GM12878 (cell line): Measurements from ENCODE around the gene CRB2. TPM values are rescaled to one million over a fixed set of nuclear protein-coding genes. Genes with fewer than 3 reads are reported as not detected.

Source experiments
- ATAC-seq: fragments of 200-7000 bp; cut with Tn5 transposase; 3 replicates; pipeline ENCODE4 v1.9.1; 2020; ENCODE audit warnings: mild to moderate bottlenecking, moderate library complexity
- BruUV-seq: library from RNA; stranded (reverse); fragments of 400-500 nt; replicated peaks from 2 replicates; lab custom pipeline; 2021; lab: Mats Ljungman, UMichigan
- CTCF ChIA-PET: fragments of 300-600 bp; sonication (Branson Sonifier 250); formaldehyde crosslinking; extraction: SDS; loops from one replicate; lab custom pipeline; 2021; ENCODE audit warnings: inconsistent platforms; lab: Yijun Ruan, JAX
- POLR2A ChIA-PET: fragments of 350-600 bp; formaldehyde crosslinking; extraction: SDS; loops from one replicate; lab custom pipeline; 2021; ENCODE audit warnings: inconsistent platforms; lab: Charles Lee
- RAD21 ChIA-PET: fragments of 300-600 bp; sonication (Branson Sonifier 250); formaldehyde crosslinking; loops from one replicate; lab custom pipeline; 2023; ENCODE audit warnings: antibody characterized with exemption; ENCODE audit not compliant: unreplicated experiment; lab: Charles Lee
- SMC1A ChIA-PET: fragments of 300-600 bp; sonication (Branson Sonifier 250); formaldehyde crosslinking; loops from one replicate; lab custom pipeline; 2023; ENCODE audit not compliant: unreplicated experiment, uncharacterized antibody; lab: Charles Lee
- DNase-seq: peaks from one replicate; pipeline ENCODE4 v3.0.0-alpha.2; 2011; ENCODE audit warnings: low read depth, low spot score
- FAIRE-seq: peaks from 3 replicates; lab custom pipeline; 2011; peaks lifted over from hg19 to GRCh38; lab: Jason Lieb, UNC
- H2AFZ ChIP-seq: 2 replicates; pipeline ENCODE4 v1.6.0; 2011; ENCODE audit warnings: low read depth, low read length, control low read depth; ENCODE audit not compliant: control insufficient read depth
- H3K27ac ChIP-seq: 2 replicates; pipeline ENCODE4 v1.5.1; 2011; ENCODE audit warnings: control low read depth; ENCODE audit not compliant: control insufficient read depth, insufficient read depth
- H3K27me3 ChIP-seq, 2 experiments: replicated peaks in 1 of 2; 2 replicates each; pipeline versions ENCODE4 v1.6.0 to v1.6.1; 2011; ENCODE audit warnings: low read length in 1 of 2; ENCODE audit not compliant: control insufficient read depth in 2 of 2, insufficient read depth in 2 of 2
- H3K36me3 ChIP-seq, 2 experiments: 2 replicates each; pipeline ENCODE4 v1.5.1; 2011; ENCODE audit warnings: low read length in 1 of 2; ENCODE audit not compliant: control insufficient read depth in 2 of 2, insufficient read depth in 2 of 2
- H3K4me1 ChIP-seq: 2 replicates; pipeline ENCODE4 v1.6.1; 2011; ENCODE audit warnings: mild to moderate bottlenecking, low read length, moderate library complexity, mixed read lengths; ENCODE audit not compliant: control insufficient read depth, insufficient read depth
- H3K4me2 ChIP-seq: 2 replicates; pipeline ENCODE4 v1.6.0; 2011; ENCODE audit warnings: control low read depth; ENCODE audit not compliant: control insufficient read depth, insufficient read depth
- H3K4me3 ChIP-seq: fragments of 200-600 bp; sonication (generic); 2 replicates; pipeline ENCODE4 v1.5.1; 2016
- H3K79me2 ChIP-seq: 2 replicates; pipeline ENCODE4 v1.6.0; 2011; ENCODE audit warnings: low read length; ENCODE audit not compliant: control insufficient read depth, insufficient read depth
- H3K9ac ChIP-seq: 2 replicates; pipeline ENCODE4 v1.8.0; 2011; ENCODE audit warnings: low read length, control low read depth, mixed read lengths; ENCODE audit not compliant: control insufficient read depth, insufficient read depth
- H3K9me3 ChIP-seq: replicated peaks from 3 replicates; pipeline ENCODE4 v1.5.1; 2011; ENCODE audit warnings: mild to moderate bottlenecking, low read length; ENCODE audit not compliant: control insufficient read depth, insufficient read depth
- H4K20me1 ChIP-seq: 2 replicates; pipeline ENCODE4 v1.6.0; 2011; ENCODE audit not compliant: control insufficient read depth, insufficient read depth
- ATF7 ChIP-seq: fragments of 450-650 bp; IDR thresholded peaks from 2 replicates; pipeline ENCODE4 v1.6.1; 2016; ENCODE audit warnings: low read depth, mild to moderate bottlenecking
- CHD1 ChIP-seq: IDR thresholded peaks from 2 replicates; pipeline ENCODE4 v1.6.1; 2012; ENCODE audit warnings: low read depth, low read length, improper control_type of control experiment
- CHD4 ChIP-seq: fragments of 200-600 bp; sonication (generic); IDR thresholded peaks from 2 replicates; pipeline ENCODE4 v1.6.1; 2016; ENCODE audit warnings: mild to moderate bottlenecking
- DPF2 ChIP-seq: fragments of 450-650 bp; IDR thresholded peaks from 2 replicates; pipeline ENCODE4 v1.6.1; 2017; ENCODE audit warnings: mild to moderate bottlenecking
- MEF2A ChIP-seq: IDR thresholded peaks from 2 replicates; pipeline ENCODE4 v1.6.1; 2011; ENCODE audit warnings: low read depth, mild to moderate bottlenecking, low read length, moderate library complexity; ENCODE audit not compliant: insufficient read depth
- NBN ChIP-seq: fragments of 450-650 bp; IDR thresholded peaks from 2 replicates; pipeline ENCODE4 v1.6.1; 2016
- NR2C2 ChIP-seq: IDR thresholded peaks from 2 replicates; pipeline ENCODE4 v1.6.1; 2011; ENCODE audit warnings: borderline replicate concordance, low read depth; ENCODE audit not compliant: control insufficient read depth, insufficient read length
- RCOR1 ChIP-seq: conservative IDR thresholded peaks from 2 replicates; pipeline ENCODE4 v1.6.1; 2012; ENCODE audit warnings: low read depth, low read length, improper control_type of control experiment
- SREBF1 ChIP-seq: IDR thresholded peaks from 2 replicates; pipeline ENCODE4 v1.6.1; 2012; ENCODE audit warnings: mild to moderate bottlenecking, low read length
- SRF ChIP-seq, 2 experiments: IDR thresholded peaks; 2 replicates each; pipeline ENCODE4 v1.6.1; 2011; ENCODE audit warnings: low read depth in 2 of 2, low read length in 2 of 2, mild to moderate bottlenecking in 1 of 2, moderate library complexity in 1 of 2
- STAT1 ChIP-seq: fragments of 450-650 bp; conservative IDR thresholded peaks from 2 replicates; pipeline ENCODE4 v1.6.1; 2014; ENCODE audit warnings: antibody characterized with exemption, mild to moderate bottlenecking
- WGBS: methylation state at CpG from one replicate; pipeline ENCODE4 v1.1.6; 2016; ENCODE audit warnings: low lambda C conversion rate; ENCODE audit not compliant: insufficient replicate concordance, insufficient coverage; ENCODE audit errors: missing lambda C conversion rate; 5-methylcytosine and 5-hydroxymethylcytosine counted together
- in situ Hi-C: fragments of 300-500 bp; cut with MboI; formaldehyde crosslinking; loops from 9 replicates; pipeline ENCODE4 v1.14.3; 2018; ENCODE audit warnings: mixed read lengths
- intact Hi-C: fragments of 100-400 bp; cut with micrococcal nuclease; formaldehyde crosslinking; loops from one replicate; pipeline ENCODE4 v1.14.2; 2022; ENCODE audit not compliant: unreplicated experiment
- polyA plus RNA-seq, 11 experiments: library from polyadenylated mRNA; depleted of rRNA in 4 of 11; unstranded in 6 of 11; stranded (reverse) in 5 of 11; fragments of >200 nt; fragmentation: Nextera tagmentation in 4 of 11; fragmentation: Illumina TruSeq in 1 of 11; extraction: Ambion mirVana in 4 of 11; extraction: Trizol in 1 of 11; gene quantifications; 1 replicate in 1 of 11; 2 replicates in 10 of 11; pipeline versions ENCODE4 v1.2.1 to v1.2.3, GENCODE V29; 2011 to 2016; ENCODE audit warnings: inconsistent platforms in 2 of 11, missing spikeins in 2 of 11, low read depth in 1 of 11
- total RNA-seq, 4 experiments: library from RNA; depleted of rRNA in 3 of 4; stranded (reverse); fragments of >200 nt in 3 of 4; fragmentation: Illumina TruSeq in 1 of 4; extraction: Trizol in 1 of 4; gene quantifications; 2 replicates each; pipeline versions ENCODE4 v1.2.1 to v1.2.3, GENCODE V29; 2013 to 2021
- TF ChIP-seq, protein P1 (sequence below): IDR thresholded peaks from 2 replicates; pipeline ENCODE4 v1.6.1; 2011; ENCODE audit warnings: low read depth, low read length, improper control_type of control experiment, borderline replicate concordance
- TF ChIP-seq, protein P2 (sequence below): fragments of 450-650 bp; IDR thresholded peaks from 2 replicates; pipeline ENCODE4 v1.6.1; 2017; ENCODE audit warnings: mild to moderate bottlenecking, moderate library complexity
- TF ChIP-seq, protein P3 (sequence below): fragments of 450-650 bp; conservative IDR thresholded peaks from 2 replicates; pipeline ENCODE4 v1.6.1; 2017; ENCODE audit warnings: mild to moderate bottlenecking, moderate library complexity

Gene CRB2
- total and polyA plus RNA-seq, 10 of the 15 experiments (the other 5 are each of a cell fraction or from before 2014, with no cell fraction given) = 0.01 to 0.80 (median 0.23) TPM; not detected in 3

DNA sequence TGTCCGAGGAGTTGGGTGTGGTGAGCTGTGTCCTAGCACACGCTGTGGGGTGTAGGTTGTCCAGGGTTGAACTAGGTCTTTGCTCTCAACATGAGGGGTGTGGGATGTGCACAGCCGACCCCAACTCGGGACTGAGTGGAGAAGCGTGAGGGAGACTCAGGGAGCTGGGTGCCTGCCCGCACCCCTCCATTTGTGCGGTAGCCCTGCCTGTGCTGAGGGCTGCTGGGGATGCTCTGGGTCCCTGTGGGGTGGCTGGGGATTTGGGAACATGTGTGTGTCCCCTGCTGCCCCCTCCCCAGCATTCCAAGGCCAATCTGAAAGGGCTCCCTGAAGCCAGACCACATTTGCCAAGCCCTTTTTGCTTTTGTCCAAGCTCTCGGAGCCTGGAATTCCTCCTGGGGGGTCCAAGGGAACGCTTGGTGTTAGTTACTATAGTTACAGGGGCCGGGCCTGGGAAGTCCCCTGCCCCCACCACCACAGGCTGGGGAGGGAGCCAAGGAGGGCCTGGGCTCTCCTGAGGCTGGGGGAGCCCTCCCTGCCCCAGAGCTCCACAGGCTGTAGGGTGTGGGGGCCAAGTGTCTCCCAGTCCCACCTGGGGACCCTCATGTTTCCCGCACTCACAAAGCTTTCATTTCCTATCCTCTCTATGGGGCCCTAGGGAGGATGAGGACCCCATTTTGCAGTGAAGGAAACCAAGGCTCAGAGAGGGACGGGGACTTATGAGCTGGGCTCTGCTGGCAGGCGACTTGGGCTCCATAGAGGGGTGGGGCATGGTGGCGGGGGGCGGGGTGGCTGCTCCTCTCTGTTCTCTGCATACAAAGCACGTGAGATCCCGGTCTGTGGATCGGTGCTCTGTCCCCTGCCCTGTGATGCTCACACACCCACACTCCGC lies 1.1 kb downstream of the CRB2 start:
- no peak for FAIRE-seq
- in situ Hi-C loops = loop anchor here (10.0 kb wide), 1 partner anchor 892 kb away; no protein-coding TSS in a partner anchor
- H3K9ac ChIP-seq = no peak overlapping the region

More for the DNA sequence above, 1.1 kb downstream of the CRB2 start:
- RAD21 ChIA-PET = no interaction called here
- no peak overlapping the region for H3K4me3 ChIP-seq
- TF ChIP-seq, protein P1, sequence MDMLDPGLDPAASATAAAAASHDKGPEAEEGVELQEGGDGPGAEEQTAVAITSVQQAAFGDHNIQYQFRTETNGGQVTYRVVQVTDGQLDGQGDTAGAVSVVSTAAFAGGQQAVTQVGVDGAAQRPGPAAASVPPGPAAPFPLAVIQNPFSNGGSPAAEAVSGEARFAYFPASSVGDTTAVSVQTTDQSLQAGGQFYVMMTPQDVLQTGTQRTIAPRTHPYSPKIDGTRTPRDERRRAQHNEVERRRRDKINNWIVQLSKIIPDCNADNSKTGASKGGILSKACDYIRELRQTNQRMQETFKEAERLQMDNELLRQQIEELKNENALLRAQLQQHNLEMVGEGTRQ = no peak
- no peak for TF ChIP-seq STAT1
- no peak for TF ChIP-seq NR2C2
- TF ChIP-seq, protein P2, sequence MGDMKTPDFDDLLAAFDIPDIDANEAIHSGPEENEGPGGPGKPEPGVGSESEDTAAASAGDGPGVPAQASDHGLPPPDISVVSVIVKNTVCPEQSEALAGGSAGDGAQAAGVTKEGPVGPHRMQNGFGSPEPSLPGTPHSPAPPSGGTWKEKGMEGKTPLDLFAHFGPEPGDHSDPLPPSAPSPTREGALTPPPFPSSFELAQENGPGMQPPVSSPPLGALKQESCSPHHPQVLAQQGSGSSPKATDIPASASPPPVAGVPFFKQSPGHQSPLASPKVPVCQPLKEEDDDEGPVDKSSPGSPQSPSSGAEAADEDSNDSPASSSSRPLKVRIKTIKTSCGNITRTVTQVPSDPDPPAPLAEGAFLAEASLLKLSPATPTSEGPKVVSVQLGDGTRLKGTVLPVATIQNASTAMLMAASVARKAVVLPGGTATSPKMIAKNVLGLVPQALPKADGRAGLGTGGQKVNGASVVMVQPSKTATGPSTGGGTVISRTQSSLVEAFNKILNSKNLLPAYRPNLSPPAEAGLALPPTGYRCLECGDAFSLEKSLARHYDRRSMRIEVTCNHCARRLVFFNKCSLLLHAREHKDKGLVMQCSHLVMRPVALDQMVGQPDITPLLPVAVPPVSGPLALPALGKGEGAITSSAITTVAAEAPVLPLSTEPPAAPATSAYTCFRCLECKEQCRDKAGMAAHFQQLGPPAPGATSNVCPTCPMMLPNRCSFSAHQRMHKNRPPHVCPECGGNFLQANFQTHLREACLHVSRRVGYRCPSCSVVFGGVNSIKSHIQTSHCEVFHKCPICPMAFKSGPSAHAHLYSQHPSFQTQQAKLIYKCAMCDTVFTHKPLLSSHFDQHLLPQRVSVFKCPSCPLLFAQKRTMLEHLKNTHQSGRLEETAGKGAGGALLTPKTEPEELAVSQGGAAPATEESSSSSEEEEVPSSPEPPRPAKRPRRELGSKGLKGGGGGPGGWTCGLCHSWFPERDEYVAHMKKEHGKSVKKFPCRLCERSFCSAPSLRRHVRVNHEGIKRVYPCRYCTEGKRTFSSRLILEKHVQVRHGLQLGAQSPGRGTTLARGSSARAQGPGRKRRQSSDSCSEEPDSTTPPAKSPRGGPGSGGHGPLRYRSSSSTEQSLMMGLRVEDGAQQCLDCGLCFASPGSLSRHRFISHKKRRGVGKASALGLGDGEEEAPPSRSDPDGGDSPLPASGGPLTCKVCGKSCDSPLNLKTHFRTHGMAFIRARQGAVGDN = no peak
- TF ChIP-seq NBN = no peak
- no peak for TF ChIP-seq SRF (IDR thresholded peaks at IDR 0.05; ENCODE audit: low read depth in 2 of 2, low read length in 2 of 2)
- TF ChIP-seq RCOR1 = no peak
- TF ChIP-seq CHD1 = no peak
- no peak for TF ChIP-seq CHD4
- TF ChIP-seq ATF7 = no peak
- no peak for TF ChIP-seq SREBF1
- TF ChIP-seq DPF2 = no peak
- TF ChIP-seq MEF2A = no peak
- TF ChIP-seq, protein P3, sequence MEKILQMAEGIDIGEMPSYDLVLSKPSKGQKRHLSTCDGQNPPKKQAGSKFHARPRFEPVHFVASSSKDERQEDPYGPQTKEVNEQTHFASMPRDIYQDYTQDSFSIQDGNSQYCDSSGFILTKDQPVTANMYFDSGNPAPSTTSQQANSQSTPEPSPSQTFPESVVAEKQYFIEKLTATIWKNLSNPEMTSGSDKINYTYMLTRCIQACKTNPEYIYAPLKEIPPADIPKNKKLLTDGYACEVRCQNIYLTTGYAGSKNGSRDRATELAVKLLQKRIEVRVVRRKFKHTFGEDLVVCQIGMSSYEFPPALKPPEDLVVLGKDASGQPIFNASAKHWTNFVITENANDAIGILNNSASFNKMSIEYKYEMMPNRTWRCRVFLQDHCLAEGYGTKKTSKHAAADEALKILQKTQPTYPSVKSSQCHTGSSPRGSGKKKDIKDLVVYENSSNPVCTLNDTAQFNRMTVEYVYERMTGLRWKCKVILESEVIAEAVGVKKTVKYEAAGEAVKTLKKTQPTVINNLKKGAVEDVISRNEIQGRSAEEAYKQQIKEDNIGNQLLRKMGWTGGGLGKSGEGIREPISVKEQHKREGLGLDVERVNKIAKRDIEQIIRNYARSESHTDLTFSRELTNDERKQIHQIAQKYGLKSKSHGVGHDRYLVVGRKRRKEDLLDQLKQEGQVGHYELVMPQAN = no peak
- TF ChIP-seq, all 136 proteins: peak for 0
- H3K4me1 ChIP-seq = peaks cover 17% of the 10 kb centered on the region
- intact Hi-C loops = loop anchor here (10.0 kb wide), 1 partner anchor 362 kb away; no protein-coding TSS in a partner anchor
- BruUV-seq = no TSS peak
- no peak overlapping the region for H3K4me2 ChIP-seq
- WGBS = 41% methylated on average over 19 of the region's 19 CpGs
- SMC1A ChIA-PET = interaction anchor here (1.0 kb wide), 1 partner anchor 281 kb away, joined by 3 read pairs; no protein-coding TSS in a partner anchor
- no peaks in the 10 kb centered on the region for H4K20me1 ChIP-seq
- H3K36me3 ChIP-seq = no peaks in the 10 kb centered on the region
- no peaks in the 10 kb centered on the region; a peak in 1 of 4 replicates for H3K27me3 ChIP-seq
- ATAC-seq (no peak), DNase-seq (no peak)
- no peak overlapping the region for H2AFZ ChIP-seq
- H3K27ac ChIP-seq = no peak overlapping the region
- H3K9me3 ChIP-seq = no peaks in the 10 kb centered on the region
- CTCF ChIA-PET = interaction anchor here (0.7 kb wide), 1 partner anchor 20 kb away, joined by 3 read pairs; no protein-coding TSS in a partner anchor
- POLR2A ChIA-PET = no interaction called here
- H3K79me2 ChIP-seq = no peaks in the 10 kb centered on the region
